Sigmoid colon (tissue), 3 donors: ENCODE data around the gene COPA.

Source experiments
- CTCF ChIP-seq, 4 experiments: fragments of 450-650 bp in 3 of 4; fragments of 200-600 bp in 1 of 4; IDR thresholded peaks; one replicate each; pipeline ENCODE4 v1.5.1; 2016 to 2019; ENCODE audit warnings: antibody characterized with exemption in 4 of 4, mild to moderate bottlenecking in 3 of 4, moderate library complexity in 2 of 4
- POLR2A ChIP-seq, 2 donors: fragments of 450-650 bp; IDR thresholded peaks; one replicate each; pipeline ENCODE4 v1.6.1; 2016; ENCODE audit warnings: antibody characterized with exemption in 2 of 2, mild to moderate bottlenecking in 2 of 2, moderate library complexity in 2 of 2

GRCh38 chr1:160367516-160367900 is 24.5 kb upstream of the COPA start:
- TF ChIP-seq CTCF (IDR thresholded peaks at IDR 0.05) (no peak), POLR2A (IDR thresholded peaks at IDR 0.05) (no peak)
